Liver (tissue), 9 donors: ENCODE measurements around the gene TUBA1C. TPM values are rescaled to one million over a fixed set of nuclear protein-coding genes. Genes with fewer than 3 reads are reported as not detected.

Source experiments
- DNase-seq: peaks from one replicate; pipeline ENCODE4 v3.0.0-alpha.2; 2017; ENCODE audit warnings: low spot score
- H3K27ac ChIP-seq, 2 donors: one replicate each; pipeline ENCODE4 v1.7.0; 2013; ENCODE audit warnings: inconsistent platforms in 2 of 2, low read length in 2 of 2, control low read depth in 1 of 2, low read depth in 1 of 2, mild to moderate bottlenecking in 1 of 2
- H3K27me3 ChIP-seq, 4 donors: one replicate each; pipeline versions ENCODE4 v1.6.1 to v1.7.0; 2013; ENCODE audit warnings: low read length in 3 of 4, inconsistent platforms in 1 of 4, mild to moderate bottlenecking in 1 of 4, moderate library complexity in 1 of 4; ENCODE audit not compliant: control insufficient read depth in 4 of 4, insufficient read depth in 4 of 4
- H3K36me3 ChIP-seq, 4 donors: one replicate each; pipeline versions ENCODE4 v1.6.1 to v1.7.0; 2013; ENCODE audit warnings: low read length in 3 of 4, mild to moderate bottlenecking in 3 of 4, low read depth in 1 of 4, moderate library complexity in 1 of 4; ENCODE audit not compliant: control insufficient read depth in 4 of 4, insufficient read depth in 3 of 4
- H3K4me1 ChIP-seq, 4 donors: one replicate each; pipeline versions ENCODE4 v1.6.1 to v1.7.0; 2013; ENCODE audit warnings: low read length in 3 of 4, mild to moderate bottlenecking in 3 of 4, moderate library complexity in 1 of 4; ENCODE audit not compliant: control insufficient read depth in 4 of 4, insufficient read depth in 4 of 4
- H3K4me3 ChIP-seq, 3 donors: one replicate each; pipeline versions ENCODE4 v1.6.1 to v1.7.0; 2013; ENCODE audit warnings: low read length in 3 of 3, control low read depth in 1 of 3, low read depth in 1 of 3, mild to moderate bottlenecking in 1 of 3
- H3K9ac ChIP-seq, 2 donors: one replicate each; pipeline ENCODE4 v1.7.0; 2013; ENCODE audit warnings: low read length in 2 of 2, mild to moderate bottlenecking in 2 of 2, moderate library complexity in 2 of 2, control low read depth in 1 of 2, low read depth in 1 of 2
- H3K9me3 ChIP-seq, 4 donors: one replicate each; pipeline versions ENCODE4 v1.6.1 to v1.7.0; 2013; ENCODE audit warnings: low read length in 3 of 4; ENCODE audit not compliant: control insufficient read depth in 4 of 4
- ATF3 ChIP-seq: IDR thresholded peaks from 2 replicates; pipeline ENCODE4 v1.6.1; 2016; ENCODE audit warnings: antibody characterized with exemption
- CTCF ChIP-seq: fragments of 150-350 bp; IDR thresholded peaks from 2 replicates; pipeline ENCODE4 v1.5.1; 2017; ENCODE audit warnings: improper control_type of control experiment, low read depth, low read length; ENCODE audit not compliant: missing input control
- EGR1 ChIP-seq, 2 donors: IDR thresholded peaks; 2 replicates each; pipeline ENCODE4 v1.6.1; 2016 to 2018; ENCODE audit warnings: antibody characterized with exemption in 2 of 2, low read depth in 2 of 2
- FOXA1 ChIP-seq: IDR thresholded peaks from 2 replicates; pipeline ENCODE4 v1.6.1; 2016; ENCODE audit warnings: antibody characterized with exemption
- FOXA2 ChIP-seq: IDR thresholded peaks from 2 replicates; pipeline ENCODE4 v1.6.1; 2016; ENCODE audit warnings: antibody characterized with exemption
- GABPA ChIP-seq, 2 donors: IDR thresholded peaks in 1 of 2; conservative IDR thresholded peaks in 1 of 2; 2 replicates each; pipeline ENCODE4 v1.6.1; 2016; ENCODE audit warnings: antibody characterized with exemption in 2 of 2, mild to moderate bottlenecking in 1 of 2, moderate library complexity in 1 of 2
- HNF4A ChIP-seq, 2 donors: conservative IDR thresholded peaks; 2 replicates each; pipeline ENCODE4 v1.6.1; 2016; ENCODE audit warnings: antibody characterized with exemption in 2 of 2, mild to moderate bottlenecking in 2 of 2
- HNF4G ChIP-seq: IDR thresholded peaks from 2 replicates; pipeline ENCODE4 v1.6.1; 2016; ENCODE audit warnings: antibody characterized with exemption
- JUND ChIP-seq, 2 donors: IDR thresholded peaks; 2 replicates each; pipeline ENCODE4 v1.6.1; 2016; ENCODE audit warnings: antibody characterized with exemption in 2 of 2
- MAX ChIP-seq: IDR thresholded peaks from 2 replicates; pipeline ENCODE4 v1.6.1; 2016; ENCODE audit warnings: antibody characterized with exemption
- NR2F2 ChIP-seq: IDR thresholded peaks from 2 replicates; pipeline ENCODE4 v1.6.1; 2016; ENCODE audit warnings: antibody characterized with exemption
- RAD21 ChIP-seq, 2 donors: IDR thresholded peaks; 2 replicates each; pipeline ENCODE4 v1.6.1; 2016; ENCODE audit warnings: antibody characterized with exemption in 2 of 2, mild to moderate bottlenecking in 2 of 2
- REST ChIP-seq: IDR thresholded peaks from 2 replicates; pipeline ENCODE4 v1.6.1; 2016; ENCODE audit warnings: antibody characterized with exemption, mild to moderate bottlenecking
- RXRA ChIP-seq, 2 donors: IDR thresholded peaks; 2 replicates each; pipeline ENCODE4 v1.6.1; 2017 to 2018; ENCODE audit warnings: antibody characterized with exemption in 2 of 2, mild to moderate bottlenecking in 1 of 2
- SP1 ChIP-seq: IDR thresholded peaks from 2 replicates; pipeline ENCODE4 v1.6.1; 2018; ENCODE audit warnings: antibody characterized with exemption, mild to moderate bottlenecking
- TAF1 ChIP-seq: conservative IDR thresholded peaks from 2 replicates; pipeline ENCODE4 v1.6.1; 2016; ENCODE audit warnings: antibody characterized with exemption, mild to moderate bottlenecking
- YY1 ChIP-seq: IDR thresholded peaks from 2 replicates; pipeline ENCODE4 v1.6.1; 2016; ENCODE audit warnings: antibody characterized with exemption, mild to moderate bottlenecking
- ZBTB33 ChIP-seq: IDR thresholded peaks from 2 replicates; pipeline ENCODE4 v1.6.1; 2016; ENCODE audit warnings: antibody characterized with exemption
- WGBS: extraction: QIAGEN DNeasy Blood & Tissue Kit; methylation state at CpG from one replicate; pipeline ENCODE4 v1.1.7; 2013; 5-methylcytosine and 5-hydroxymethylcytosine counted together
- polyA plus RNA-seq, 2 donors: library from polyadenylated mRNA; stranded (reverse) in 1 of 2; unstranded in 1 of 2; fragments of 200-250 nt in 1 of 2; fragments of >200 nt in 1 of 2; fragmentation: Nextera tagmentation in 1 of 2; extraction: Ambion mirVana in 1 of 2; gene quantifications; one replicate each; pipeline versions ENCODE4 v1.2.1 to v1.2.3, GENCODE V29; 2013 to 2015
- total RNA-seq, 2 donors: library from RNA; depleted of rRNA; stranded (reverse); fragments of >200 nt; gene quantifications; one replicate each; pipeline ENCODE4 v1.2.3, GENCODE V29; 2014
- donor health status: healthy.
- donor health status: healthy.
- donor health status: healthy.
- donor health status: healthy.
- donor health status: healthy.

The TUBA1C gene
- total and polyA plus RNA-seq, 4 donors, result 54.6 to 162 (median 103) TPM

- Histone ChIP-seq H3K9me3 (no peaks in the 10 kb centered on the region), H3K36me3 (no peaks in the 10 kb centered on the region), H3K4me3 (no peak overlapping the region), H3K27me3 (no peaks in the 10 kb centered on the region), H3K27ac (no peak overlapping the region), H3K9ac (no peak overlapping the region), H3K4me1 (peaks cover 0 to 1% (median 0%) of the 10 kb centered on the region in 4 donors)
- 74% methylated on average over 3 of the region's 3 CpGs for WGBS
- no peak for DNase-seq
- TF ChIP-seq ZBTB33 (no peak), RXRA (IDR thresholded peaks at IDR 0.05) (no peak), TAF1 (no peak), CTCF (no peak), FOXA1 (no peak), SP1 (no peak), HNF4G (no peak), EGR1 (IDR thresholded peaks at IDR 0.05; ENCODE audit: low read depth in 2 of 2) (no peak), YY1 (no peak), RAD21 (IDR thresholded peaks at IDR 0.05) (no peak), ATF3 (no peak), NR2F2 (no peak), JUND (IDR thresholded peaks at IDR 0.05) (no peak), GABPA (IDR thresholded peaks at IDR 0.05 in 1 of 2, conservative IDR thresholded peaks at IDR 0.05 in 1 of 2) (no peak), FOXA2 (no peak), REST (no peak), MAX (no peak), HNF4A (conservative IDR thresholded peaks at IDR 0.05) (no peak)
These were observed 41.1 kb upstream of the TUBA1C start for GRCh38 chr12:49223590-49224369.
